Measurements from ENCODE around the gene CELF4.

DNA sequence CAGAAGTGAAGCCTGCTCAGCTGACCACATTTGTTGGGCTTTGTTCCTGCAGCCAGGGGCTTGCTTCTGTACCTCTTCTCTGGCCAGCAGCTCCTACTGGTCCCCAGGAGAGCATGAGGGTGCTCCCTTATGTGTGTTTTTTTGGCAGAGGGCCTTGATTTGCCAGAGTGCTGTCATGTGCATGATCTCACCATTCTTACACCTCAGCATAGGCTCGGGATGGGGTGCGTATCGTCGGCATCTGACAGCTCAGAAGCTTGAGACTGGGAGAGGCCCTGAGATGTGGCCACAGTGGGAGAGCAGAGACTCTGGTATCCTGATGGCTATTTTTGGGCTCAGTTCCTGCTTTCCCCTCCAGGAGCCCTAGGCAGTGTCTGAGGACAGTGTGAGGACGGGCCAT lies 71.2 kb downstream of the CELF4 start:
- TF ChIP-seq EZH2 (IDR thresholded peaks at IDR 0.05; ENCODE audit: insufficient read depth, poor library complexity, severe bottlenecking) (no peak), EZH2phosphoT487 (IDR thresholded peaks at IDR 0.05; ENCODE audit: insufficient read depth, low read depth) (no peak)

Data from GM23248 (cell line).